K562 (cell line): ENCODE results near the gene ST3GAL3. TPM values are rescaled to one million over a fixed set of nuclear protein-coding genes. Genes with fewer than 3 reads are reported as not detected.

ENCODE experiments used
- ATAC-seq: fragments of 200-7000 bp; cut with Tn5 transposase; 3 replicates; pipeline ENCODE4 v1.9.1; 2020; ENCODE audit warnings: moderate library complexity
- BruUV-seq: library from RNA; stranded (reverse); fragments of 400-500 nt; replicated peaks from 2 replicates; lab custom pipeline; 2021; lab: Mats Ljungman, UMichigan
- CTCF ChIA-PET: fragments of 300-600 bp; formaldehyde crosslinking; extraction: SDS; loops from one replicate; lab custom pipeline; 2021; ENCODE audit warnings: low intra/inter-chr PET ratio; lab: Yijun Ruan, JAX
- POLR2A ChIA-PET: fragments of 300-600, 350-650 bp; sonication (Branson Sonifier 250); formaldehyde crosslinking; extraction: SDS; loops from one replicate; lab custom pipeline; 2021; ENCODE audit warnings: antibody characterized with exemption, inconsistent platforms; lab: Yijun Ruan, JAX
- DNase-seq, 4 experiments: peaks; one replicate each; pipeline versions ENCODE4 v3.0.0 to v3.0.0-alpha.2; 2011 to 2018; ENCODE audit warnings: low spot score in 3 of 4, mixed read lengths in 3 of 4; ENCODE audit errors: extremely low read depth in 1 of 4
- FAIRE-seq: peaks from 2 replicates; lab custom pipeline; 2011; peaks lifted over from hg19 to GRCh38; lab: Jason Lieb, UNC
- H2AFZ ChIP-seq: 2 replicates; pipeline ENCODE4 v1.6.0; 2011; ENCODE audit warnings: low read depth, low read length, control low read depth, inconsistent platforms
- H3K27ac ChIP-seq: fragments of 200-600 bp; 3 replicates; pipeline ENCODE4 v1.8.0; 2011; ENCODE audit warnings: low read depth, mild to moderate bottlenecking, control low read depth, inconsistent platforms, low read length, moderate library complexity, mixed read lengths; ENCODE audit errors: extremely low read depth
- H3K27me3 ChIP-seq, 2 experiments: fragments of 300-600 bp in 1 of 2; 2 replicates in 1 of 2; 3 replicates in 1 of 2; pipeline versions ENCODE4 v1.6.0 to v1.8.0; 2011; ENCODE audit warnings: inconsistent platforms in 2 of 2, low read length in 2 of 2, mild to moderate bottlenecking in 1 of 2, mixed read lengths in 1 of 2, moderate library complexity in 1 of 2; ENCODE audit not compliant: control insufficient read depth in 2 of 2, insufficient read depth in 2 of 2
- H3K36me3 ChIP-seq: fragments of 300-600 bp; 3 replicates; pipeline ENCODE4 v1.8.0; 2011; ENCODE audit warnings: mild to moderate bottlenecking, low read length, inconsistent platforms; ENCODE audit not compliant: control insufficient read depth, insufficient read depth
- H3K4me1 ChIP-seq, 2 experiments: fragments of 200-600 bp in 1 of 2; replicated peaks in 1 of 2; 2 replicates in 1 of 2; 3 replicates in 1 of 2; pipeline versions ENCODE4 v1.5.1 to v1.8.0; 2011; ENCODE audit warnings: inconsistent platforms in 2 of 2, low read length in 2 of 2, mild to moderate bottlenecking in 1 of 2, mixed read lengths in 1 of 2, moderate library complexity in 1 of 2; ENCODE audit not compliant: control insufficient read depth in 2 of 2, insufficient read depth in 2 of 2
- H3K4me2 ChIP-seq: 2 replicates; pipeline ENCODE4 v1.6.1; 2011; ENCODE audit warnings: low read length, control low read depth, inconsistent platforms, mixed read lengths; ENCODE audit not compliant: insufficient read depth
- H3K4me3 ChIP-seq: fragments of 200-600 bp; sonication (generic), shearing (Covaris generic); 2 replicates; pipeline ENCODE4 v1.5.1; 2016; ENCODE audit warnings: control low read depth, inconsistent platforms
- H3K79me2 ChIP-seq: fragments of 200-600 bp; 3 replicates; pipeline ENCODE4 v1.8.0; 2011; ENCODE audit warnings: low read length, inconsistent platforms; ENCODE audit not compliant: control insufficient read depth, insufficient read depth
- H3K9ac ChIP-seq, 2 experiments: 2 replicates each; pipeline versions ENCODE4 v1.6.0 to v1.6.1; 2011; ENCODE audit warnings: low read depth in 2 of 2, low read length in 2 of 2, control low read depth in 1 of 2, inconsistent platforms in 1 of 2, mild to moderate bottlenecking in 1 of 2, mixed read lengths in 1 of 2; ENCODE audit not compliant: insufficient read depth in 1 of 2
- H3K9me1 ChIP-seq: one replicate; pipeline ENCODE4 v1.6.0; 2011; ENCODE audit warnings: inconsistent platforms, mild to moderate bottlenecking, low read length, moderate library complexity; ENCODE audit not compliant: control insufficient read depth, insufficient read depth
- H3K9me3 ChIP-seq: replicated peaks from 2 replicates; pipeline ENCODE4 v1.5.1; 2011; ENCODE audit warnings: low read depth, low read length, inconsistent platforms; ENCODE audit not compliant: control insufficient read depth, insufficient read depth
- H4K20me1 ChIP-seq: replicated peaks from 2 replicates; pipeline ENCODE4 v1.6.1; 2011; ENCODE audit warnings: low read length, inconsistent platforms, mixed read lengths; ENCODE audit not compliant: control insufficient read depth, insufficient read depth
- CEBPG ChIP-seq, 3 experiments: fragments of 200-800 bp in 1 of 3; sonication (Bioruptor generic) in 1 of 3; sonication (generic) in 1 of 3; formaldehyde crosslinking in 1 of 3; IDR thresholded peaks in 2 of 3; conservative IDR thresholded peaks in 1 of 3; 2 replicates each; pipeline versions ENCODE4 v1.6.1 to v1.8.0; 2016 to 2022; ENCODE audit warnings: missing compliant biosample characterization in 2 of 3, missing genetic modification characterization in 2 of 3, mild to moderate bottlenecking in 1 of 3, missing genetic modification reagents in 1 of 3
- SREBF1 ChIP-seq: fragments of 150-350 bp; IDR thresholded peaks from 2 replicates; pipeline ENCODE4 v1.6.1; 2014; ENCODE audit warnings: antibody characterized with exemption, low read depth, low read length, borderline replicate concordance
- THRB ChIP-seq: fragments of 450-650 bp; formaldehyde crosslinking; conservative IDR thresholded peaks from 2 replicates; pipeline ENCODE4 v1.4.0; 2022; ENCODE audit warnings: mild to moderate bottlenecking, missing genetic modification characterization
- ZNF212 ChIP-seq: fragments of 450-650 bp; formaldehyde crosslinking; IDR thresholded peaks from 2 replicates; pipeline ENCODE4 v1.4.0; 2020; ENCODE audit warnings: mild to moderate bottlenecking
- WGBS: fragments of 100-300 bp; shearing (Covaris generic); methylation state at CpG from one replicate; pipeline ENCODE4 v1.1.6; 2016; ENCODE audit warnings: low coverage, mixed read lengths; ENCODE audit not compliant: insufficient coverage; ENCODE audit errors: missing lambda C conversion rate; 5-methylcytosine and 5-hydroxymethylcytosine counted together
- in situ Hi-C: fragments of 300-500 bp; cut with MboI; formaldehyde crosslinking; loops from 4 replicates; pipeline ENCODE4 v1.15.0; 2018; ENCODE audit warnings: inconsistent platforms, mixed read lengths
- intact Hi-C: fragments of 100-400 bp; cut with micrococcal nuclease; formaldehyde crosslinking; loops from 2 replicates; pipeline ENCODE4 v1.14.2; 2022
- polyA plus RNA-seq, 8 experiments: library from polyadenylated mRNA; depleted of rRNA in 4 of 8; stranded (reverse) in 5 of 8; unstranded in 3 of 8; fragments of >200 nt; fragmentation: Nextera tagmentation in 2 of 8; fragmentation: Illumina TruSeq in 1 of 8; extraction: Ambion mirVana in 2 of 8; extraction: Trizol in 1 of 8; gene quantifications; 2 replicates each; pipeline versions ENCODE4 v1.2.1 to v1.2.3, GENCODE V29; 2011 to 2014; ENCODE audit warnings: inconsistent platforms in 1 of 8, missing spikeins in 1 of 8
- total RNA-seq, 7 experiments: library from RNA; depleted of rRNA in 6 of 7; stranded (reverse); fragments of >200 nt in 6 of 7; fragmentation: Illumina TruSeq in 2 of 7; extraction: Trizol in 2 of 7; gene quantifications; 2 replicates each; pipeline versions ENCODE4 v1.2.1 to v1.2.3, GENCODE V29; 2011 to 2021; ENCODE audit warnings: low replicate concordance in 1 of 7
- TF ChIP-seq, protein P1 (sequence below): sonication (generic); formaldehyde crosslinking; IDR thresholded peaks from 2 replicates; pipeline ENCODE4 v1.8.0; 2022; ENCODE audit warnings: missing genetic modification reagents, mild to moderate bottlenecking, moderate library complexity, borderline replicate concordance

The ST3GAL3 gene
- total and polyA plus RNA-seq, 9 of the 15 experiments (the other 6 are each of a cell fraction or from before 2014, with no cell fraction given) = 1.2 to 18.9 (median 11.0) TPM

- TF ChIP-seq THRB (no peak), ZNF212 (CRISPR knock-in tag) (no peak), SREBF1 (no peak)
Measured at GRCh38 chr1:43779805-43780403, 72.6 kb downstream of the ST3GAL3 start (continued).

DNA sequence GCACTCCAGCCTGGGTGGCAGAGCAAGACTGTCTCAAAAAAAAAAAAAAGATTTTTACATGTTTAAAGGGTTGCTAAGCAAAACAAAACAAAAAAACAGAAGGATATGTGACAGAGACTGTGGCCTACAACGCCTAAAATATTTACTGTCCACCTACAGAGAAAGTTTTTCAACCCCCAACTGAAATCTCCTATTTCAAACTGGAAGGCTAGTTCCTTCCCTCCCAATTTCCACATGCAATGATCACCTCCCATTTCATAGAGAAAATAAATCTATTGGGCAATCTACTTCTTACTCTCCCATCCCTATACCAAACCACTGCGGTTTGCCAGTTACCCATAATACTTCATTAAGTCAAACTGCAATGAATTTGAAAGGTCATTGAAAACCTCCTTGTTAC is 74.2 kb downstream of the ST3GAL3 start:
- no peaks in the 10 kb centered on the region for H3K9me3 ChIP-seq
- no peak for DNase-seq
- 61% methylated on average over 2 of the region's 2 CpGs for WGBS
- H3K4me1 ChIP-seq = peaks cover 6 to 18% of the 10 kb centered on the region in 2 experiments
- CTCF ChIA-PET = no interaction called here
- no peaks in the 10 kb centered on the region for H3K79me2 ChIP-seq
- no peaks in the 10 kb centered on the region for H3K27me3 ChIP-seq
- intact Hi-C loops (no loop called here), in situ Hi-C loops (no loop called here)
- ATAC-seq = no peak
- no peaks in the 10 kb centered on the region for H3K36me3 ChIP-seq
- H3K9ac ChIP-seq = no peak overlapping the region
- no peak overlapping the region for H3K4me3 ChIP-seq
- TF ChIP-seq CEBPG (CRISPR knock-in tag; IDR thresholded peaks at IDR 0.05) = no peak
- peak; percentile 47 to 60 for TF ChIP-seq CEBPG (tag; conservative IDR thresholded peaks at IDR 0.05 in 1 of 2, IDR thresholded peaks at IDR 0.05 in 1 of 2)
- TF ChIP-seq, protein P1, sequence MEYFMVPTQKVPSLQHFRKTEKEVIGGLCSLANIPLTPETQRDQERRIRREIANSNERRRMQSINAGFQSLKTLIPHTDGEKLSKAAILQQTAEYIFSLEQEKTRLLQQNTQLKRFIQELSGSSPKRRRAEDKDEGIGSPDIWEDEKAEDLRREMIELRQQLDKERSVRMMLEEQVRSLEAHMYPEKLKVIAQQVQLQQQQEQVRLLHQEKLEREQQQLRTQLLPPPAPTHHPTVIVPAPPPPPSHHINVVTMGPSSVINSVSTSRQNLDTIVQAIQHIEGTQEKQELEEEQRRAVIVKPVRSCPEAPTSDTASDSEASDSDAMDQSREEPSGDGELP (CRISPR knock-in tag) = no peak
- no peaks in the 10 kb centered on the region for H3K9me1 ChIP-seq
- no peaks in the 10 kb centered on the region for H4K20me1 ChIP-seq
- POLR2A ChIA-PET = interaction anchor here (0.7 to 1.4 kb wide), 2 partner anchors 18 to 32 kb away, joined by 3 to 5 read pairs; no protein-coding TSS in a partner anchor
- FAIRE-seq = no peak
- no peak overlapping the region for H3K27ac ChIP-seq
- no peak overlapping the region for H3K4me2 ChIP-seq
- H2AFZ ChIP-seq = no peak overlapping the region
- BruUV-seq = no TSS peak
